ENCODE data around the gene ZRSR2.

ZRSR2 gene

GRCh38 chrX:15870310-15870709 is 80.0 kb downstream of the ZRSR2 start:
- DNase-seq (ENCODE audit: low read depth) = no peak
- no peak overlapping the region for H3K4me3 ChIP-seq (ENCODE audit: low read depth, low read length)
- TF ChIP-seq CTCF (IDR thresholded peaks at IDR 0.05; ENCODE audit: control insufficient read depth, extremely low read depth, insufficient read depth) = no peak

Data from LNCaP clone FGC (cell line).